DOHH2 (cell line): ENCODE results near the gene PNPLA7.

Experiments used
- H3F3A ChIP-seq: fragments of 200-600 bp; sonication (generic), shearing (Covaris generic); 2 replicates; pipeline ENCODE4 v1.6.0; 2016; ENCODE audit warnings: antibody characterized with exemption, mild to moderate bottlenecking; ENCODE audit not compliant: control insufficient read depth, insufficient read depth
- H3K27ac ChIP-seq: fragments of 200-600 bp; sonication (generic); 2 replicates; pipeline ENCODE4 v1.5.1; 2014; ENCODE audit warnings: low read depth, mild to moderate bottlenecking, low read length, moderate library complexity
- H3K27me3 ChIP-seq: fragments of 200-600 bp; sonication (generic); 2 replicates; pipeline ENCODE4 v1.6.1; 2014; ENCODE audit warnings: mild to moderate bottlenecking, low read length, mixed read lengths; ENCODE audit not compliant: control insufficient read depth
- H3K36me3 ChIP-seq: fragments of 200-600 bp; sonication (generic); 2 replicates; pipeline ENCODE4 v1.6.1; 2014; ENCODE audit warnings: mild to moderate bottlenecking, low read length, moderate library complexity, mixed read lengths; ENCODE audit not compliant: control insufficient read depth
- H3K4me1 ChIP-seq: fragments of 200-600 bp; sonication (generic); 2 replicates; pipeline ENCODE4 v1.6.1; 2014; ENCODE audit warnings: mild to moderate bottlenecking, low read length, mixed read lengths; ENCODE audit not compliant: control insufficient read depth
- H3K4me2 ChIP-seq: fragments of 200-600 bp; sonication (generic); 2 replicates; pipeline ENCODE4 v1.6.0; 2014; ENCODE audit warnings: mild to moderate bottlenecking, low read length, moderate library complexity
- H3K4me3 ChIP-seq: fragments of 200-600 bp; sonication (generic); 2 replicates; pipeline ENCODE4 v1.5.1; 2014; ENCODE audit warnings: mild to moderate bottlenecking, low read length, mixed read lengths
- H3K79me2 ChIP-seq: fragments of 200-600 bp; sonication (generic); 2 replicates; pipeline ENCODE4 v1.6.1; 2014; ENCODE audit warnings: mild to moderate bottlenecking, low read length, mixed read lengths; ENCODE audit not compliant: control insufficient read depth
- H3K9me2 ChIP-seq: fragments of 200-600 bp; sonication (generic); replicated peaks from 2 replicates; pipeline ENCODE4 v1.6.1; 2014; ENCODE audit warnings: mild to moderate bottlenecking, low read length, mixed read lengths; ENCODE audit not compliant: control insufficient read depth
- H3K9me3 ChIP-seq: fragments of 200-600 bp; sonication (generic); 2 replicates; pipeline ENCODE4 v1.6.1; 2014; ENCODE audit warnings: antibody characterized with exemption, low read length, mixed read lengths; ENCODE audit not compliant: control insufficient read depth, insufficient read depth
- H4K20me1 ChIP-seq: fragments of 200-600 bp; sonication (generic); 2 replicates; pipeline ENCODE4 v1.6.0; 2014; ENCODE audit warnings: low read depth, mild to moderate bottlenecking, antibody characterized with exemption, low read length, moderate library complexity; ENCODE audit not compliant: control insufficient read depth, insufficient read depth
- EZH2phosphoT487 ChIP-seq: fragments of 200-600 bp; sonication (generic); IDR thresholded peaks from 2 replicates; pipeline ENCODE4 v1.6.1; 2017; ENCODE audit warnings: borderline replicate concordance, mild to moderate bottlenecking, antibody characterized with exemption, low read length, moderate library complexity, mixed read lengths
- TF ChIP-seq, protein P1 (sequence below): fragments of 200-600 bp; sonication (generic); IDR thresholded peaks from one replicate; pipeline ENCODE4 v1.5.1; 2014; ENCODE audit warnings: antibody characterized with exemption, mild to moderate bottlenecking, low read depth, low read length; ENCODE audit not compliant: poor library complexity, severe bottlenecking

PNPLA7 gene

DNA sequence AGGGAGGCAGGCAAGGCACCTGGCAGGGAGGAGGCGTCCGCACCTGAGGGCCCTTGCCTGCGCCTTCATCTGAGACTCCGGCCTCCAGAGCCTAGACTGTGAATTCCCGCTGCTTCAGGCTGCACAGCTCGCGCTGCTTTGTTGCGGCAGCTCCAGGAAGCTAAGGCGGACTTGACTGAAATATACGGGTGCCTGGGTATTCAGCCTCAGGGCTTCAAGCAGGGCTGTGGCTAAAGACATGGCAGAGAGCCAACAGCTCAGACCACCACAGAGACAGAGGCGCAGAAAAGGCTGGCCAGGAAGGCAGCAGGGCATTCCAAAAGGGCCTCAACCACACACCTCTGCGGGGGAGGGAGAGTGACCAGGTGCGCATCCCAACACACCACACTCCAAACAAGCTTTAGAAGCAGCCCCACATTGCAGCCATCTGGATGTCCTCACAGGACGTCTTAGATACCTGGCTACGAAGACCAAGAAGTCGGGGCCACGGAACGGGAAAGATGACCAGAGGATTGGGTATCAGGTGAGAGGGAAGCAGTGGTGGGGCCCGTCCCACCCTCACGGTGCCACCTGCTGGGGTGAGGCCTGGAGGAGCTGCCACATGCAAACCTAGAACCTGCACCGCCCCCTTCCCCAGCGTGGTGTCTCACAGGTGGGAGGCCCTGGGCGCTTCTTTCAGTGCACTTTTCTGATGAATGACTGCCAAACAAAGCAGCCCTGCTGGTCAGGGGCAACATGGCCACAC lies 30.2 kb upstream of the PNPLA7 start:
- H3K79me2 ChIP-seq = peaks cover 50% of the 10 kb centered on the region
- no peaks in the 10 kb centered on the region for H3K9me3 ChIP-seq
- peaks cover 27% of the 10 kb centered on the region for H3K4me1 ChIP-seq
- peaks cover 78% of the 10 kb centered on the region for H3K36me3 ChIP-seq
- H3K4me3 ChIP-seq = no peak overlapping the region
- H3K4me2 ChIP-seq = no peak overlapping the region
- no peak overlapping the region for H3K27ac ChIP-seq
- no peaks in the 10 kb centered on the region for H3K9me2 ChIP-seq
- no peak for TF ChIP-seq EZH2phosphoT487
- TF ChIP-seq, protein P1, sequence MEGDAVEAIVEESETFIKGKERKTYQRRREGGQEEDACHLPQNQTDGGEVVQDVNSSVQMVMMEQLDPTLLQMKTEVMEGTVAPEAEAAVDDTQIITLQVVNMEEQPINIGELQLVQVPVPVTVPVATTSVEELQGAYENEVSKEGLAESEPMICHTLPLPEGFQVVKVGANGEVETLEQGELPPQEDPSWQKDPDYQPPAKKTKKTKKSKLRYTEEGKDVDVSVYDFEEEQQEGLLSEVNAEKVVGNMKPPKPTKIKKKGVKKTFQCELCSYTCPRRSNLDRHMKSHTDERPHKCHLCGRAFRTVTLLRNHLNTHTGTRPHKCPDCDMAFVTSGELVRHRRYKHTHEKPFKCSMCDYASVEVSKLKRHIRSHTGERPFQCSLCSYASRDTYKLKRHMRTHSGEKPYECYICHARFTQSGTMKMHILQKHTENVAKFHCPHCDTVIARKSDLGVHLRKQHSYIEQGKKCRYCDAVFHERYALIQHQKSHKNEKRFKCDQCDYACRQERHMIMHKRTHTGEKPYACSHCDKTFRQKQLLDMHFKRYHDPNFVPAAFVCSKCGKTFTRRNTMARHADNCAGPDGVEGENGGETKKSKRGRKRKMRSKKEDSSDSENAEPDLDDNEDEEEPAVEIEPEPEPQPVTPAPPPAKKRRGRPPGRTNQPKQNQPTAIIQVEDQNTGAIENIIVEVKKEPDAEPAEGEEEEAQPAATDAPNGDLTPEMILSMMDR = no peak
- no peaks in the 10 kb centered on the region for H3K27me3 ChIP-seq
- H3F3A ChIP-seq = peaks cover 20% of the 10 kb centered on the region
- no peaks in the 10 kb centered on the region for H4K20me1 ChIP-seq

DNA sequence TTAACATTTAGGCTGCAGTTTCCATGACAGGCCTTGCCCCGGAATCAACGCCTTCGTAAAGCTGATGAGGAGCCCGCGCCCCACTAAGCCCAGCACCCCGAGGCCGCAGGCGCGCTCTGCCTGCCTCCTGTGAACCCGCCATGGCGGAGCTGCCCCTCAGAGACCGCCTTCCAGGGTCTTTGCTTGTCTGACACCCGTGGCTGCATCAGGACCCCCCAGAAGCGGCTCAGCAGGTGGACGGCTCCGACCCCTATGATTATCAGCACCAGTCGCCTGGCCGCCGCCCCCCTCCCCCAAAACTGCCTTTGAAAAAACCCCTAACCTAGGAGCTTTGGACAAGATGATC lies 29.0 kb upstream of the PNPLA7 start:
- peak overlapping the region; percentile 98; the same call in 1 of the 2 replicates for H3K4me2 ChIP-seq
- no peaks in the 10 kb centered on the region for H3K27me3 ChIP-seq
- no peak overlapping the region for H3K27ac ChIP-seq
- peaks cover 78% of the 10 kb centered on the region for H3K36me3 ChIP-seq
- H3F3A ChIP-seq = peaks cover 20% of the 10 kb centered on the region
- TF ChIP-seq, protein P1 = no peak
- TF ChIP-seq EZH2phosphoT487 = no peak
- no peaks in the 10 kb centered on the region for H3K9me2 ChIP-seq
- H3K79me2 ChIP-seq = peaks cover 56% of the 10 kb centered on the region
- peaks cover 38% of the 10 kb centered on the region for H3K4me1 ChIP-seq
- no peaks in the 10 kb centered on the region for H4K20me1 ChIP-seq
- H3K4me3 ChIP-seq = no peak overlapping the region
- no peaks in the 10 kb centered on the region for H3K9me3 ChIP-seq

DNA sequence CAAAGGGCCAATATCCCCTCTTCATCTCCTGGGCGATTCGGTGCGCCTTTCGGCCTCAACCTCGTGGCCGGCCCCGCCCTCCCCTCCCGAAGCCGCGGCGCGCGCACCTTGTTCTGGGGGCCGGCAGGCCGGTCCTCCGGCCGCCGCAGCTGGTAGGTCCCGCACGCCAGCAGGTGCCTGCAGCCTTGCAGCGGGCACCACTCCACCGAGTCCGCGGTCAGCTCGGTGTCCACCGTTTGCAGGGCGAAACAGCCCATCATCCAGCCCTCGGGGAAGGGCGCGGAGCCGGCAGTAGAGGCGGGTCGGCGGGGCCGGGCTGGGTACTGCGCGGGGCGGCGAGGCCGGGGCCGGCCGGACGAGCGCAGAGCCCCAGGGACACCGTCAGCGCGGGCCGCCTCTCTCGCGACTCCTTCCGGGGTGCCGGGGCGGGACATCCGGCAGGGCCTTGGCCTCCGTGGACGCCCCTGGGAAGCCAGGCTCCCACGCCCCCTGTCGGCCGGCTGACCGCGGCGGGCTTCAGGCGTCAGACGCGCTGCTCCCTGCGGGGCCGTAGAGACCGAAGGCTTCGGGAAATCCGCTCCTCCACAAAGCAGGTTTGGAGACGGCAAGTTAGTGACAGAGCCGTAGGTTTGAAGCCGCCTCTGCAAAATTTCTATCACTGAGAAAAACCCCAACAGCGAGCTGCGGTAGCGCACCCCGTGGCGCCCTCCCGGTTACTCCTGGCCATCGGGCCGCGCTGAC lies 28.5 kb upstream of the PNPLA7 start, which contains the start of gene DPH7:
Gene DPH7, minus strand, starts transcription at position 408 of the 741 bp plus-strand sequence. Its CDS starts 148 bp downstream, at position 260.
- no peaks in the 10 kb centered on the region for H3K9me2 ChIP-seq
- H3K4me3 ChIP-seq = peak within 1 kb of the TSS; percentile 87
- H3K4me2 ChIP-seq = peak within 1 kb of the TSS; percentile 98
- peaks cover 78% of the 10 kb centered on the region for H3K36me3 ChIP-seq
- no peaks in the 10 kb centered on the region for H3K27me3 ChIP-seq
- TF ChIP-seq, protein P1 = peak; percentile 91
- TF ChIP-seq EZH2phosphoT487 = no peak
- no peaks in the 10 kb centered on the region for H3K9me3 ChIP-seq
- peaks cover 20% of the 10 kb centered on the region for H3F3A ChIP-seq
- no peaks in the 10 kb centered on the region for H4K20me1 ChIP-seq
- H3K27ac ChIP-seq = peak within 1 kb of the TSS; percentile 99
- peaks cover 39% of the 10 kb centered on the region for H3K4me1 ChIP-seq
- peaks cover 57% of the 10 kb centered on the region for H3K79me2 ChIP-seq
